Hepatocyte (in vitro differentiated cells): ENCODE results near the gene VANGL2. TPM values are rescaled to one million over a fixed set of nuclear protein-coding genes. Genes with fewer than 3 reads are reported as not detected.
A peak's percentile ranks its signal among the peaks of the same experiment; 100 is the strongest.

Experiments used
- DNase-seq: peaks from one replicate; pipeline ENCODE4 v3.0.0-alpha.2; 2016; ENCODE audit warnings: low spot score
- H2AFZ ChIP-seq: fragments of 200-600 bp; sonication (generic); 2 replicates; pipeline ENCODE4 v1.6.0; 2016; ENCODE audit warnings: antibody characterized with exemption, mild to moderate bottlenecking
- H3K27ac ChIP-seq: fragments of 200-600 bp; sonication (generic); 2 replicates; pipeline ENCODE4 v1.5.1; 2016; ENCODE audit warnings: mild to moderate bottlenecking
- H3K27me3 ChIP-seq: fragments of 200-600 bp; sonication (generic); 2 replicates; pipeline ENCODE4 v1.6.1; 2016
- H3K36me3 ChIP-seq: fragments of 200-600 bp; sonication (generic); replicated peaks from 2 replicates; pipeline ENCODE4 v1.5.1; 2016; ENCODE audit warnings: low read depth; ENCODE audit not compliant: insufficient read depth
- H3K4me1 ChIP-seq: fragments of 200-600 bp; sonication (generic); 2 replicates; pipeline ENCODE4 v1.5.1; 2016; ENCODE audit warnings: mild to moderate bottlenecking, moderate library complexity; ENCODE audit not compliant: insufficient read depth
- H3K4me2 ChIP-seq: fragments of 200-600 bp; sonication (generic); 2 replicates; pipeline ENCODE4 v1.6.0; 2016
- H3K4me3 ChIP-seq: fragments of 200-600 bp; sonication (generic); 2 replicates; pipeline ENCODE4 v1.5.1; 2016; ENCODE audit warnings: mild to moderate bottlenecking
- H3K79me2 ChIP-seq: fragments of 200-600 bp; sonication (generic); 2 replicates; pipeline ENCODE4 v1.6.0; 2017; ENCODE audit warnings: mild to moderate bottlenecking
- H3K9me2 ChIP-seq: fragments of 200-600 bp; sonication (generic); replicated peaks from 2 replicates; pipeline ENCODE4 v1.6.0; 2017; ENCODE audit warnings: mild to moderate bottlenecking; ENCODE audit not compliant: insufficient read depth
- H3K9me3 ChIP-seq: fragments of 200-600 bp; sonication (generic); 2 replicates; pipeline ENCODE4 v1.5.1; 2016; ENCODE audit warnings: low read depth, mild to moderate bottlenecking
- H4K20me1 ChIP-seq: fragments of 200-600 bp; sonication (generic); 2 replicates; pipeline ENCODE4 v1.6.0; 2016; ENCODE audit warnings: mild to moderate bottlenecking; ENCODE audit not compliant: insufficient read depth, poor library complexity, severe bottlenecking
- EZH2 ChIP-seq: fragments of 200-600 bp; sonication (generic); IDR thresholded peaks from 2 replicates; pipeline ENCODE4 v1.6.1; 2016; ENCODE audit warnings: antibody characterized with exemption, mild to moderate bottlenecking, borderline replicate concordance
- EZH2phosphoT487 ChIP-seq: fragments of 200-600 bp; sonication (generic); IDR thresholded peaks from one replicate; pipeline ENCODE4 v1.6.1; 2018; ENCODE audit warnings: antibody characterized with exemption, mild to moderate bottlenecking, low read depth, moderate library complexity; ENCODE audit not compliant: unreplicated experiment, severe bottlenecking
- WGBS: methylation state at CpG from one replicate; pipeline ENCODE4 v1.1.6; 2016; ENCODE audit warnings: low lambda C conversion rate; ENCODE audit errors: missing lambda C conversion rate; 5-methylcytosine and 5-hydroxymethylcytosine counted together
- polyA plus RNA-seq: library from polyadenylated mRNA; unstranded; fragments of >200 nt; fragmentation: Nextera tagmentation; extraction: Ambion mirVana; gene quantifications from 2 replicates; pipeline ENCODE4 v1.2.1, GENCODE V29; 2016
- total RNA-seq: library from RNA; depleted of rRNA; stranded (reverse); fragments of >200 nt; gene quantifications from 2 replicates; pipeline ENCODE4 v1.2.3, GENCODE V29; 2014
- TF ChIP-seq, protein P1 (sequence below): fragments of 200-600 bp; sonication (generic); IDR thresholded peaks from 2 replicates; pipeline ENCODE4 v1.5.1; 2016; ENCODE audit warnings: antibody characterized with exemption, mild to moderate bottlenecking; ENCODE audit not compliant: poor library complexity

The VANGL2 gene
- total and polyA plus RNA-seq, 2 experiments from 2014 or later = 8.2 to 10.9 TPM

DNA sequence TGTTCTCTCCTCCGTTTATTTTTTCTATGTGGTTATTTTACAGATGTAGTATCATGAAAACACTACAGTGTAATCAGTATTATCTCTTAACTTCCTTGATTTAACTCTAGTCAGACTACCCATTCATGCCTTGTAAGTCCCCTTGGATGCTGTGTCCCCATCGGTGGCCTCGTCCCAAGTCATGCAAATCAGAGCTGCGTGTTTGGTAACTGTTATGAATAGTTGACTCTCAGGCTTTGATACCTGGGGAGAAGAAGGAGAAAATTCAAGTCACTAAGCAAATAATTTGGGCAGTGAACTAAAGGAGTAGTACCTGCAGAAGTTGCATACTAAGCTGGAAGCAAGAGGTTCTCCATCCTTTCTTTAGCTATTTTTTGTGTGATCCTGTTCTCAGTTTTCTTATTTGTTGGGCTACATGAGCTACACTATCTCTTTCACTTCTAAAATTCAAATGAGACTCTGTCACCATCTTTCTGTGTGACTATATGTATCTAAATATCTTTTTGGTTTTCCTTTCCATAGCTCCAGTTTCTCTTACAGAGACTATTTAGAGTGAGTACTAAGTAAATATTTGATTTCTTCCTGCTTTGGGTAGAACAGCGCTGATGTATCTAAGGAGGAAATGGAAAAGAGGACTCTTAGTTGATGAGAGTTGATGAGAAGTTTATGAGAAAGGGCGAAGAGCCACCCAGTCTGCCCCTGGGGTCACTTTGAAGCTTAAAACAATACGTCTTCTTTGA is 50.9 kb downstream of the VANGL2 start:
- TF ChIP-seq EZH2phosphoT487 = no peak
- TF ChIP-seq, protein P1, sequence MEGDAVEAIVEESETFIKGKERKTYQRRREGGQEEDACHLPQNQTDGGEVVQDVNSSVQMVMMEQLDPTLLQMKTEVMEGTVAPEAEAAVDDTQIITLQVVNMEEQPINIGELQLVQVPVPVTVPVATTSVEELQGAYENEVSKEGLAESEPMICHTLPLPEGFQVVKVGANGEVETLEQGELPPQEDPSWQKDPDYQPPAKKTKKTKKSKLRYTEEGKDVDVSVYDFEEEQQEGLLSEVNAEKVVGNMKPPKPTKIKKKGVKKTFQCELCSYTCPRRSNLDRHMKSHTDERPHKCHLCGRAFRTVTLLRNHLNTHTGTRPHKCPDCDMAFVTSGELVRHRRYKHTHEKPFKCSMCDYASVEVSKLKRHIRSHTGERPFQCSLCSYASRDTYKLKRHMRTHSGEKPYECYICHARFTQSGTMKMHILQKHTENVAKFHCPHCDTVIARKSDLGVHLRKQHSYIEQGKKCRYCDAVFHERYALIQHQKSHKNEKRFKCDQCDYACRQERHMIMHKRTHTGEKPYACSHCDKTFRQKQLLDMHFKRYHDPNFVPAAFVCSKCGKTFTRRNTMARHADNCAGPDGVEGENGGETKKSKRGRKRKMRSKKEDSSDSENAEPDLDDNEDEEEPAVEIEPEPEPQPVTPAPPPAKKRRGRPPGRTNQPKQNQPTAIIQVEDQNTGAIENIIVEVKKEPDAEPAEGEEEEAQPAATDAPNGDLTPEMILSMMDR = no peak
- TF ChIP-seq EZH2 = no peak
- Histone ChIP-seq H3K4me3 (no peak overlapping the region), H2AFZ (no peak overlapping the region), H3K79me2 (no peaks in the 10 kb centered on the region), H3K27ac (peak overlapping the region; percentile 38), H3K4me1 (no peaks in the 10 kb centered on the region), H3K36me3 (no peaks in the 10 kb centered on the region), H4K20me1 (no peaks in the 10 kb centered on the region), H3K9me2 (no peaks in the 10 kb centered on the region), H3K27me3 (no peaks in the 10 kb centered on the region), H3K4me2 (peak overlapping the region; percentile 15), H3K9me3 (no peaks in the 10 kb centered on the region)
- 62% methylated on average over 7 of the region's 7 CpGs for WGBS
- DNase-seq = no peak

DNA sequence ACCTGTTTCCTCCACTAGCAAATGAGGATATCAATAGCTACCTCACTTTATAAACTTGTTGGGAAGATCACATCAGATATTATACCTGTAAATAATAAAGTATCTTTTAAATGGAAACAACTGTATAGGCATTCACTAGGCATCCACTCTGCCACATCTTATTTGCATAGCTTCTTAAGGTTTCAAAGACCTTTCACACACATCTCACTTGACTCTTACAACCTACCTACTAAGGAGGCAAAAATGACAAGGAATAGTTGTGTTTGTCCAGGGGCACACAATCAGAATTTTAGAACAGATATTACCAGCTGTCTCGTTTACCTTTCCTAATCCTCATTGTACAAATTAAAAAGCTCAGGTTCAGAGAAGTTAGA is 51.5 kb downstream of the VANGL2 start:
- H3K4me1 ChIP-seq = no peaks in the 10 kb centered on the region
- H3K27me3 ChIP-seq = no peaks in the 10 kb centered on the region
- DNase-seq = no peak
- H2AFZ ChIP-seq = no peak overlapping the region
- no peaks in the 10 kb centered on the region for H3K79me2 ChIP-seq
- no peak overlapping the region for H3K4me3 ChIP-seq
- H3K27ac ChIP-seq = peak overlapping the region; percentile 38
- no peaks in the 10 kb centered on the region for H3K9me2 ChIP-seq
- H4K20me1 ChIP-seq = no peaks in the 10 kb centered on the region
- H3K4me2 ChIP-seq = no peak overlapping the region
- H3K36me3 ChIP-seq = no peaks in the 10 kb centered on the region
- H3K9me3 ChIP-seq = no peaks in the 10 kb centered on the region
- whole genome bisulfite sequencing = 85% methylated on average over 1 of the region's 1 CpG
- TF ChIP-seq EZH2phosphoT487 (no peak), EZH2 (no peak)
- TF ChIP-seq, protein P1 = no peak

DNA sequence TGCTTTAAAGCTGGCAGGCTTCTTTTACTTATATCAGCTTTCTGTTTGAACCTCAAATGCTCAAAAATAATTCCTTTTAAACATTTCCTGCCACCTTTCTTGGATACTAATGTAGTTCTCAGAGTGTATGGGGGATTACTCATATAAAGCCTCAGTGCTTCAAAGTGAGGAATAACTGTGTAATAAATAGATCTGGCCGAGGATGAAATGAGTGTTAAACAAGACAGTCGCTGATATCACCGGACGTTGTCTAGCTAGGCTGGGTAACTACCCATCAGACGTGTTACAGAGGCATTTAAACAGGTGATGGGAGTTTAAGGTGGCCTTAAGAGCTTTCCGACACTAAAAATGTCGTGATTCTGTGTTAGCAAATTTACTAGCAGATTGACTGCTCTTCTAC is 53.1 kb downstream of the VANGL2 start:
- no peaks in the 10 kb centered on the region for H3K9me2 ChIP-seq
- TF ChIP-seq EZH2 = no peak
- no peak for TF ChIP-seq EZH2phosphoT487
- TF ChIP-seq, protein P1 = no peak
- H2AFZ ChIP-seq = no peak overlapping the region
- H3K36me3 ChIP-seq = no peaks in the 10 kb centered on the region
- H3K27me3 ChIP-seq = no peaks in the 10 kb centered on the region
- DNase-seq = no peak
- H3K27ac ChIP-seq = no peak overlapping the region
- 79% methylated on average over 7 of the region's 7 CpGs for WGBS
- no peaks in the 10 kb centered on the region for H3K4me1 ChIP-seq
- H3K79me2 ChIP-seq = no peaks in the 10 kb centered on the region
- H3K4me3 ChIP-seq = no peak overlapping the region
- no peaks in the 10 kb centered on the region for H4K20me1 ChIP-seq
- H3K9me3 ChIP-seq = no peaks in the 10 kb centered on the region
- no peak overlapping the region for H3K4me2 ChIP-seq
